HUES48 (cell line): ENCODE measurements around the gene LRP5.
A peak's percentile ranks its signal among the peaks of the same experiment; 100 is the strongest.
"Not testable (repeated sequence)": the region's sequence is repeated elsewhere in the genome, so short reads cannot be mapped to it uniquely, and the experiment has no call there.

Experiments used
- H3K27ac ChIP-seq: one replicate; pipeline ENCODE4 v1.7.0; 2013; ENCODE audit warnings: low read depth, low read length, inconsistent platforms
- H3K27me3 ChIP-seq: 2 replicates; pipeline ENCODE4 v1.6.1; 2013; ENCODE audit warnings: mild to moderate bottlenecking, low read length; ENCODE audit not compliant: control insufficient read depth, insufficient read depth
- H3K36me3 ChIP-seq: 2 replicates; pipeline ENCODE4 v1.6.1; 2013; ENCODE audit warnings: low read length; ENCODE audit not compliant: control insufficient read depth, insufficient read depth
- H3K4me1 ChIP-seq: 2 replicates; pipeline ENCODE4 v1.6.1; 2013; ENCODE audit warnings: mild to moderate bottlenecking, low read length; ENCODE audit not compliant: control insufficient read depth, insufficient read depth
- H3K4me3 ChIP-seq: 2 replicates; pipeline ENCODE4 v1.5.1; 2013; ENCODE audit warnings: mild to moderate bottlenecking, low read depth, low read length
- H3K9ac ChIP-seq: 2 replicates; pipeline ENCODE4 v1.6.1; 2013; ENCODE audit warnings: mild to moderate bottlenecking, low read depth, low read length, moderate library complexity
- H3K9me3 ChIP-seq: 2 replicates; pipeline ENCODE4 v1.6.1; 2013; ENCODE audit warnings: low read length; ENCODE audit not compliant: control insufficient read depth, insufficient read depth

LRP5 gene

GRCh38 chr11:68342459-68343158 lies 30.2 kb downstream of the LRP5 start:
- no peak overlapping the region for H3K4me3 ChIP-seq

GRCh38 chr11:68343761-68344256 lies 31.4 kb downstream of the LRP5 start:
- H3K9me3 ChIP-seq, result no peaks in the 10 kb centered on the region
- H3K27me3 ChIP-seq, result no peaks in the 10 kb centered on the region
- H3K36me3 ChIP-seq, result peaks cover 3% of the 10 kb centered on the region; the same call in 1 of the 2 replicates
- peaks cover 27% of the 10 kb centered on the region for H3K4me1 ChIP-seq
- H3K27ac ChIP-seq, result no peak overlapping the region
- H3K4me3 ChIP-seq, result no peak overlapping the region
- no peak overlapping the region for H3K9ac ChIP-seq

More at GRCh38 chr11:68342459-68343158, 30.2 kb downstream of the LRP5 start:
- Histone ChIP-seq H3K9ac (no peak overlapping the region), H3K27ac (peak overlapping the region; percentile 86), H3K9me3 (no peaks in the 10 kb centered on the region), H3K36me3 (no peaks in the 10 kb centered on the region), H3K4me1 (peaks cover 27% of the 10 kb centered on the region), H3K27me3 (no peaks in the 10 kb centered on the region)

- not testable (repeated sequence) for H3K27me3 ChIP-seq, H3K9ac ChIP-seq, H3K27ac ChIP-seq, H3K9me3 ChIP-seq, H3K36me3 ChIP-seq, H3K4me3 ChIP-seq
- H3K4me1 ChIP-seq, result peaks cover 27% of the 10 kb centered on the region
Measured at GRCh38 chr11:68344821-68345220, 32.4 kb downstream of the LRP5 start.

GRCh38 chr11:68345776-68346461 lies 33.5 kb downstream of the LRP5 start:
- Histone ChIP-seq H3K4me1 (peaks cover 24% of the 10 kb centered on the region), H3K27ac (no peak overlapping the region), H3K9me3 (no peaks in the 10 kb centered on the region), H3K4me3 (no peak overlapping the region), H3K27me3 (no peaks in the 10 kb centered on the region), H3K36me3 (peaks cover 3% of the 10 kb centered on the region; the same call in 1 of the 2 replicates), H3K9ac (no peak overlapping the region)

GRCh38 chr11:68346462-68346790 lies 34.0 kb downstream of the LRP5 start:
- H3K4me3 ChIP-seq, result no peak overlapping the region
- H3K9ac ChIP-seq, result no peak overlapping the region
- no peak overlapping the region for H3K27ac ChIP-seq
- H3K4me1 ChIP-seq, result peaks cover 19% of the 10 kb centered on the region
- no peaks in the 10 kb centered on the region for H3K27me3 ChIP-seq
- H3K9me3 ChIP-seq, result no peaks in the 10 kb centered on the region
- H3K36me3 ChIP-seq, result peaks cover 3% of the 10 kb centered on the region; the same call in 1 of the 2 replicates

- H3K9ac ChIP-seq, result no peak overlapping the region
- no peaks in the 10 kb centered on the region for H3K27me3 ChIP-seq
- peaks cover 10% of the 10 kb centered on the region for H3K4me1 ChIP-seq
- H3K27ac ChIP-seq, result no peak overlapping the region
- no peak overlapping the region for H3K4me3 ChIP-seq
- no peaks in the 10 kb centered on the region for H3K9me3 ChIP-seq
- H3K36me3 ChIP-seq, result peaks cover 3% of the 10 kb centered on the region; the same call in 1 of the 2 replicates
Measured at GRCh38 chr11:68347345-68347744, 35.0 kb downstream of the LRP5 start.

- no peaks in the 10 kb centered on the region for H3K9me3 ChIP-seq
- peaks cover 5% of the 10 kb centered on the region; the same call in 1 of the 2 replicates for H3K4me1 ChIP-seq
- no peak overlapping the region for H3K4me3 ChIP-seq
- no peak overlapping the region for H3K27ac ChIP-seq
- H3K36me3 ChIP-seq, result peaks cover 3% of the 10 kb centered on the region; the same call in 1 of the 2 replicates
- no peaks in the 10 kb centered on the region for H3K27me3 ChIP-seq
- no peak overlapping the region for H3K9ac ChIP-seq
Measured at GRCh38 chr11:68347841-68348240, 35.5 kb downstream of the LRP5 start.

- no peak overlapping the region for H3K9ac ChIP-seq
- H3K36me3 ChIP-seq, result peaks cover 3% of the 10 kb centered on the region; the same call in 1 of the 2 replicates
Measured at GRCh38 chr11:68349461-68350249, 37.3 kb downstream of the LRP5 start.

GRCh38 chr11:68350759-68351449 lies 38.5 kb downstream of the LRP5 start:
- Histone ChIP-seq H3K36me3 (peaks cover 3% of the 10 kb centered on the region; the same call in 1 of the 2 replicates), H3K9ac (no peak overlapping the region), H3K27ac (no peak overlapping the region)

More at GRCh38 chr11:68349461-68350249, 37.3 kb downstream of the LRP5 start:
- Histone ChIP-seq H3K27ac (no peak overlapping the region), H3K4me3 (no peak overlapping the region), H3K27me3 (no peaks in the 10 kb centered on the region), H3K4me1 (peaks cover 6% of the 10 kb centered on the region; the same call in 1 of the 2 replicates), H3K9me3 (no peaks in the 10 kb centered on the region)

More at GRCh38 chr11:68350759-68351449, 38.5 kb downstream of the LRP5 start:
- Histone ChIP-seq H3K9me3 (no peaks in the 10 kb centered on the region), H3K4me1 (peaks cover 6% of the 10 kb centered on the region; the same call in 1 of the 2 replicates), H3K27me3 (no peaks in the 10 kb centered on the region), H3K4me3 (no peak overlapping the region)
